ENCODE results near the gene AP2A1. TPM values are rescaled to one million over a fixed set of nuclear protein-coding genes. Genes with fewer than 3 reads are reported as not detected.

AP2A1 gene
- total RNA-seq, 1 donor from 2014 or later = 74.0 TPM

GRCh38 chr19:49852631-49853126 is 85.9 kb downstream of the AP2A1 start:
- intact Hi-C loops (cut with micrococcal nuclease) = no loop called here

DNA sequence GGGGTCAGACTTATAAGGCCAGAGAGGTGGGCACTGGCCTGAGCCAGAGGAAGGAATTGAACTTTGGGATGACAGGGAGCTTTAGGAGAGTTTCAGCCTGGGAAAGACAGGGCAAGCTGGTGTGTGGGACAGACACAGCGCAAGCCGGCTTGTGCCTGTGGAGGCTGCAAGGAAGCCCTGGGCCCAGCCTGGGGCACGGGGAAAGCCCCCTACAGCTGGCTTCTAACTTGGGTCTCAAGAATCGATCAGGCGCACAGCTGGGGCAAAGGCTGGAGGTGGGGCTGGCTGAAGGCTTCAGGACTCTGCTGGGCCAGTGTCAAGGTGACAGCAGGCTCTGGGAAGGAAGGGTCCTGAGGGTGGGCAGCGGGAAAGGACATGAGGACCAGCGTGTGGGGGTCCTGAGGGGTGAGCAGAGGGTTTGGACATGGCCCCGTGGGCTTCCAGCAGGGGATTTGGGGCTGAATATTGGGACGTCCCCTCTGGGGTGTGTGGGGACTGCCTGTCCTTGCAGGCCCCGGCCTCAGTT is 87.1 kb downstream of the AP2A1 start:
- intact Hi-C loops (cut with micrococcal nuclease) = no loop called here

GRCh38 chr19:49854378-49855263 is 87.8 kb downstream of the AP2A1 start:
- intact Hi-C loops (cut with micrococcal nuclease) = no loop called here

- intact Hi-C loops (cut with micrococcal nuclease) = no loop called here
Measured at GRCh38 chr19:49855277-49855675, 88.5 kb downstream of the AP2A1 start.

DNA sequence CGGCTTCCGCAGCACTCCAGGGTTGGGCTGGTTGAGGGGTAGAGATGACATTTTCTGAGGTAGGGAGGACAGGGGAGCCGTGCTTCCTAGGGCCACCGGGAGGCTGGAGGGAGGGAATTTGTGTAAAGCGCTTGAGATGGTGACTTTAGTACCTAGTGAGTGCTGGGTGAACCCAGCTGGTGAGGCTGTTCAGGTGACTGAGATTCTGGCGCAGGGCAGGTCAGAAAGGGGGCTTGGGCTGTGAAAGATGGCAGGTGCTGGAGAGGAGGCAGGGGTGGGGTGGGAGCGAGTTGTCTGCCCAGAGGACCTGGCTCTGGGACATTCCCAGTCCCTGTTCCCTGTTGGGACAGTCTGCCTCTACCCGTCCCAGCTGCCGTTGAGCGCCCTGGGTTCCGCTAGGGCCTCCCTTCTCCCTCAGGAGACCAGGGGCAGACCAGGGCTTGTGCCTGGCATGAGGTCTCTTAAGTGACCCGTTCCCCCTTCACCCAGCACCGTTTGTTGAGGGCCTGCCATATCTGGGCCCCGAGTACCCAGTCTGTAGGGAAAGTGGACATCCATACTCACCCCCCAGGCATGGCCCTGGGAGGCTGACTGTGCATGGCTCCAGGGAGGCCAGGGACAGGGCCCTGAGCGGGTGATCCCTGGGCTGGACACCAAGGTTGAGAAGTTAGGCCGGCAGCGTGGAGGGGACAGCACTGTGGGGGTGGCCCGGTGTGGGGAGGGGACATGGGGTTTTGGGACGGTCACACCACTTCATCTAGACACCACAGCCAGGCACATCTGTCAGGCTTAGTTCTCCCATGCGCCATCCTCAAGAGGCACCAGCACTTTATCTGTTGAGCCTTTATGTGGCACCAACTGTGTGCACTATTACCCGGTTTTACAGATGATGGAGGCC is 89.1 kb downstream of the AP2A1 start:
- intact Hi-C loops (cut with micrococcal nuclease) = no loop called here

GRCh38 chr19:49856574-49857021 is 89.8 kb downstream of the AP2A1 start:
- intact Hi-C loops (cut with micrococcal nuclease) = no loop called here

Other genes starting within 250 kb of the AP2A1 start
- gene RCN3, start 239.0 kb upstream of the AP2A1 start, total RNA-seq = 1.9 and 2.0 TPM in 2 replicates
- 214 and 215 TPM in 2 replicates for gene NOSIP, start 186.4 kb upstream of the AP2A1 start, total RNA-seq
- gene PRRG2, start 185.7 kb upstream of the AP2A1 start, total RNA-seq = 0.88 and 1.4 TPM in 2 replicates
- gene PRR12, start 175.8 kb upstream of the AP2A1 start, total RNA-seq = 41.8 and 42.2 TPM in 2 replicates
- 12.0 and 13.0 TPM in 2 replicates for gene RRAS, start 126.9 kb upstream of the AP2A1 start, total RNA-seq
- gene SCAF1, start 124.8 kb upstream of the AP2A1 start, total RNA-seq = 72.1 and 73.2 TPM in 2 replicates
- gene IRF3, start 101.1 kb upstream of the AP2A1 start, total RNA-seq = 151 and 158 TPM in 2 replicates
- gene BCL2L12, start 101.1 kb upstream of the AP2A1 start, total RNA-seq = 58.4 and 62.9 TPM in 2 replicates
- 186 and 189 TPM in 2 replicates for gene PRMT1, start 89.7 kb upstream of the AP2A1 start, total RNA-seq
- gene ADM5, start 77.4 kb upstream of the AP2A1 start, total RNA-seq = 3.9 and 4.4 TPM in 2 replicates
- 4.3 and 5.1 TPM in 2 replicates for gene CPT1C, start 75.9 kb upstream of the AP2A1 start, total RNA-seq
- 3.5 and 4.0 TPM in 2 replicates for gene TSKS, start 3.7 kb upstream of the AP2A1 start, total RNA-seq
- 10.0 and 11.7 TPM in 2 replicates for gene FUZ, start 46.3 kb downstream of the AP2A1 start, total RNA-seq
- gene MED25, start 51.3 kb downstream of the AP2A1 start, total RNA-seq = 57.8 and 59.5 TPM in 2 replicates
- 77.9 and 85.2 TPM in 2 replicates for gene PTOV1, start 84.2 kb downstream of the AP2A1 start, total RNA-seq
- 178 and 185 TPM in 2 replicates for gene PNKP, start 100.6 kb downstream of the AP2A1 start, total RNA-seq
- 20.1 and 20.4 TPM in 2 replicates for gene AKT1S1, start 110.4 kb downstream of the AP2A1 start, total RNA-seq
- 41.2 and 46.3 TPM in 2 replicates for gene TBC1D17, start 110.7 kb downstream of the AP2A1 start, total RNA-seq
- gene IL4I1, start 129.9 kb downstream of the AP2A1 start, total RNA-seq = 10.3 and 10.4 TPM in 2 replicates
- 20.5 and 22.8 TPM in 2 replicates for gene ATF5, start 162.2 kb downstream of the AP2A1 start, total RNA-seq
- gene NUP62, start 162.5 kb downstream of the AP2A1 start, total RNA-seq = 149 and 155 TPM in 2 replicates
- gene SIGLEC11, start 194.2 kb downstream of the AP2A1 start, total RNA-seq = not detected in 2 replicates

Measured in T-helper 1 cell treated with Interleukin-12 subunit alpha and Interleukin-12 subunit beta and Interleukin-4 antibody, amounts not matched to agents 30 ng/mL and 1 ng/mL, for 36 hours (primary cell).